Neural cell (in vitro differentiated cells): ENCODE data around the gene OR6B3. TPM values are rescaled to one million over a fixed set of nuclear protein-coding genes. Genes with fewer than 3 reads are reported as not detected.

ENCODE experiments used
- H2AFZ ChIP-seq: fragments of 200-600, 300-800 bp; sonication (generic), shearing (Covaris generic); 2 replicates; pipeline ENCODE4 v1.6.0; 2014; ENCODE audit warnings: low read depth, mild to moderate bottlenecking, antibody characterized with exemption, low read length, moderate library complexity
- H3F3A ChIP-seq: fragments of 200-600 bp; shearing (Covaris generic); 2 replicates; pipeline ENCODE4 v1.6.1; 2016; ENCODE audit warnings: mild to moderate bottlenecking, moderate library complexity, mixed read lengths, antibody characterized with exemption, low read length; ENCODE audit not compliant: insufficient read depth, poor library complexity, severe bottlenecking
- H3K27ac ChIP-seq: fragments of 200-600, 300-800 bp; sonication (generic), shearing (Covaris generic); 2 replicates; pipeline ENCODE4 v1.5.1; 2014; ENCODE audit warnings: mild to moderate bottlenecking, low read length, moderate library complexity
- H3K27me3 ChIP-seq: fragments of 300-800, 200-600 bp; sonication (generic), shearing (Covaris generic); 2 replicates; pipeline ENCODE4 v1.6.0; 2014; ENCODE audit warnings: mild to moderate bottlenecking, low read depth, low read length, moderate library complexity; ENCODE audit not compliant: insufficient read depth
- H3K36me3 ChIP-seq: fragments of 300-800, 200-600 bp; sonication (generic), shearing (Covaris generic); 2 replicates; pipeline ENCODE4 v1.5.1; 2014; ENCODE audit warnings: mild to moderate bottlenecking, antibody characterized with exemption, low read length, moderate library complexity; ENCODE audit not compliant: insufficient read depth
- H3K4me2 ChIP-seq: fragments of 300-800, 200-600 bp; sonication (generic), shearing (Covaris generic); 2 replicates; pipeline ENCODE4 v1.6.0; 2014; ENCODE audit warnings: mild to moderate bottlenecking, low read length
- H3K4me3 ChIP-seq: fragments of 300-800, 200-600 bp; sonication (generic), shearing (Covaris generic); 2 replicates; pipeline ENCODE4 v1.5.1; 2014; ENCODE audit warnings: mild to moderate bottlenecking, low read length, moderate library complexity
- H3K79me2 ChIP-seq: fragments of 200-600 bp; shearing (Covaris generic); replicated peaks from 2 replicates; pipeline ENCODE4 v1.6.0; 2014; ENCODE audit warnings: mild to moderate bottlenecking, low read length, moderate library complexity; ENCODE audit not compliant: insufficient read depth
- H3K9ac ChIP-seq: fragments of 300-800, 200-600 bp; sonication (generic), shearing (Covaris generic); 2 replicates; pipeline ENCODE4 v1.6.1; 2016; ENCODE audit warnings: mild to moderate bottlenecking, low read length, mixed read lengths
- H3K9me2 ChIP-seq: fragments of 200-600 bp; shearing (Covaris generic); 2 replicates; pipeline ENCODE4 v1.6.1; 2016; ENCODE audit warnings: mild to moderate bottlenecking, low read length, mixed read lengths; ENCODE audit not compliant: insufficient read depth
- H3K9me3 ChIP-seq: fragments of 200-600, 300-800 bp; sonication (generic), shearing (Covaris generic); 2 replicates; pipeline ENCODE4 v1.6.1; 2016; ENCODE audit warnings: mild to moderate bottlenecking, mixed run types, low read length, moderate library complexity, mixed read lengths
- H4K20me1 ChIP-seq: fragments of 200-600 bp; shearing (Covaris generic); 2 replicates; pipeline ENCODE4 v1.6.1; 2016; ENCODE audit warnings: mild to moderate bottlenecking, mixed run types; ENCODE audit not compliant: insufficient read depth
- CTCF ChIP-seq: fragments of 450-650 bp; IDR thresholded peaks from 2 replicates; pipeline ENCODE4 v1.5.1; 2014; ENCODE audit warnings: antibody characterized with exemption, mild to moderate bottlenecking, moderate library complexity; ENCODE audit not compliant: poor library complexity, severe bottlenecking
- EP300 ChIP-seq: fragments of 450-650 bp; conservative IDR thresholded peaks from 2 replicates; pipeline ENCODE4 v1.6.1; 2014; ENCODE audit warnings: antibody characterized with exemption, mild to moderate bottlenecking, moderate library complexity; ENCODE audit not compliant: poor library complexity, severe bottlenecking
- EZH2 ChIP-seq: fragments of 200-600, 300-800 bp; shearing (Covaris generic), sonication (generic); IDR thresholded peaks from 2 replicates; pipeline ENCODE4 v1.6.1; 2014; ENCODE audit warnings: antibody characterized with exemption, low read length, borderline replicate concordance, mild to moderate bottlenecking; ENCODE audit not compliant: insufficient read depth, poor library complexity, severe bottlenecking
- MXI1 ChIP-seq: fragments of 450-650 bp; conservative IDR thresholded peaks from 2 replicates; pipeline ENCODE4 v1.6.1; 2014; ENCODE audit warnings: antibody characterized with exemption, mild to moderate bottlenecking; ENCODE audit not compliant: poor library complexity, severe bottlenecking
- POLR2AphosphoS5 ChIP-seq: IDR thresholded peaks from 2 replicates; pipeline ENCODE4 v1.6.1; 2012
- RAD21 ChIP-seq: fragments of 450-650 bp; conservative IDR thresholded peaks from 2 replicates; pipeline ENCODE4 v1.6.1; 2014; ENCODE audit warnings: antibody characterized with exemption, mild to moderate bottlenecking, moderate library complexity
- REST ChIP-seq: IDR thresholded peaks from 2 replicates; pipeline ENCODE4 v1.6.1; 2012; ENCODE audit warnings: borderline replicate concordance
- SMC3 ChIP-seq: fragments of 450-650 bp; conservative IDR thresholded peaks from 2 replicates; pipeline ENCODE4 v1.6.1; 2014; ENCODE audit warnings: antibody characterized with exemption, mild to moderate bottlenecking, moderate library complexity; ENCODE audit not compliant: poor library complexity
- TAF1 ChIP-seq: IDR thresholded peaks from 2 replicates; pipeline ENCODE4 v1.6.1; 2012; ENCODE audit warnings: low read depth
- polyA plus RNA-seq: library from polyadenylated mRNA; depleted of rRNA; stranded (reverse); fragments of >200 nt; gene quantifications from 2 replicates; pipeline ENCODE4 v1.2.3, GENCODE V29; 2014

The OR6B3 gene
- polyA plus RNA-seq, 1 donor from 2014 or later = not detected

GRCh38 chr2:240064898-240065297, 11.6 kb upstream of the OR6B3 start:
- Histone ChIP-seq H3K4me2 (no peak overlapping the region), H3K9me2 (no peaks in the 10 kb centered on the region), H3K9ac (no peak overlapping the region), H3K9me3 (no peaks in the 10 kb centered on the region), H3K79me2 (no peaks in the 10 kb centered on the region), H3K4me3 (no peak overlapping the region), H2AFZ (no peak overlapping the region), H3K27ac (no peak overlapping the region), H3K36me3 (no peaks in the 10 kb centered on the region), H4K20me1 (no peaks in the 10 kb centered on the region), H3K27me3 (no peaks in the 10 kb centered on the region), H3F3A (no peaks in the 10 kb centered on the region)
- TF ChIP-seq EP300 (no peak), CTCF (no peak), TAF1 (no peak), EZH2 (no peak), REST (no peak), SMC3 (no peak), RAD21 (no peak), MXI1 (no peak), POLR2AphosphoS5 (no peak)

- Histone ChIP-seq H3K79me2 (no peaks in the 10 kb centered on the region), H3K27ac (no peak overlapping the region), H3K9me3 (no peaks in the 10 kb centered on the region), H3K4me2 (no peak overlapping the region), H3K9me2 (no peaks in the 10 kb centered on the region), H2AFZ (no peak overlapping the region), H3K36me3 (no peaks in the 10 kb centered on the region), H4K20me1 (no peaks in the 10 kb centered on the region), H3K4me3 (no peak overlapping the region), H3K27me3 (no peaks in the 10 kb centered on the region), H3K9ac (no peak overlapping the region), H3F3A (no peaks in the 10 kb centered on the region)
- no peak for TF ChIP-seq TAF1
- peak; percentile 95 for TF ChIP-seq CTCF
- TF ChIP-seq SMC3 = peak; percentile 90
- peak; percentile 12 for TF ChIP-seq MXI1
- no peak for TF ChIP-seq REST
- no peak for TF ChIP-seq EZH2
- peak; percentile 89 for TF ChIP-seq RAD21
- peak; percentile 33 for TF ChIP-seq EP300
- TF ChIP-seq POLR2AphosphoS5 = no peak
Measured at GRCh38 chr2:240060977-240061591, 7.8 kb upstream of the OR6B3 start.
